ENCODE data around the gene HOXD11.

The HOXD11 gene

GRCh38 chr2:176106581-176107539 is at the start of gene HOXD11:
Gene HOXD11 (plus strand): TSS chr2:176107280. CDS start chr2:176107356, 76 bp downstream.
- DNase-seq (ENCODE audit: low read depth in 3 of 3, low spot score in 1 of 3): no peak

DNA sequence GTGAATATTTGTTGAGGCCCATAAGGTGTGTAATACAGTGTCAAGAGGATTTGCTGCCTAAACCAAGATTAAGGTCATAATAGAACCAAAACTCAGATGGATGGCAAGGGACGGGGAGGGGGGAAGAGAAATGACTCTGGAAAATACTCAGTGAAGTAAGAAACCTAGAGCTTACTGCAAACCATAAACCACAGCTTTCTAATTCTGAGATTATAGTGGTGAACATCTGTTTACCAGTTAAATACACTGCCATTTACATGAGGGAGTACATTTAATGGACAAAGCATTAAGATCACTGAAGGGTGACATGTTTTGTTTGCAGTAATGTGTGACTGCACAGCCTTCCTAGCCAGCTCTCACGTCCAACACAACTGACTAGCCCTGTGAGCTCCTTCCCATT is 43.1 kb upstream of the HOXD11 start:
- DNase-seq (ENCODE audit: low read depth in 3 of 3, low spot score in 1 of 3): no peak

GRCh38 chr2:176066645-176067588 is 40.2 kb upstream of the HOXD11 start:
- no peak for DNase-seq (ENCODE audit: low read depth in 3 of 3, low spot score in 1 of 3)

GRCh38 chr2:176067589-176068418 is 39.3 kb upstream of the HOXD11 start:
- no peak for DNase-seq (ENCODE audit: low read depth in 3 of 3, low spot score in 1 of 3)

DNA sequence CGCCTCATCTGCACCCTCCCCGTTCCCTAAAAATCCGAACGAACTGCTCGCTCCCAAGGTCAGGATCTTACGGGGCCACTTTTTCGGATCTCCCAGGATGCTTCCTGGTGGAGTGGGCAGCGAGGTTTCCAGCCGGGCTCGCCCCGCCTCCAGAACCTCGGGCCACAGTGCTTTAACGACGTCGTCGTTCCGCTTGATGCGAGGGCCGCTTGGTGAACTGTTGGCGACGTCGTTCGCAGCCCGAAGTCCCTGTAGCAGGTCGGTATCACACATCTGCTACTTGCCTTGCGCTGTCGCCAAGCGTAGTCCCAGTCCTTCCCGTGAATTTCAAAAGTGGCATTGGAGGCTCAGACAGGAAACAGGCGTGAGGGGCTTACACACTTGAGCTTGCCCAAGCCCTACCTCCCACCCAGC is 38.7 kb upstream of the HOXD11 start:
- no peak for DNase-seq (ENCODE audit: low read depth in 3 of 3, low spot score in 1 of 3)

- DNase-seq (ENCODE audit: low read depth in 3 of 3, low spot score in 1 of 3): no peak
These were observed 35.5 kb upstream of the HOXD11 start for GRCh38 chr2:176071330-176072291.

GRCh38 chr2:176072292-176072669 is 34.8 kb upstream of the HOXD11 start:
- no peak for DNase-seq (ENCODE audit: low read depth in 3 of 3, low spot score in 1 of 3)

DNA sequence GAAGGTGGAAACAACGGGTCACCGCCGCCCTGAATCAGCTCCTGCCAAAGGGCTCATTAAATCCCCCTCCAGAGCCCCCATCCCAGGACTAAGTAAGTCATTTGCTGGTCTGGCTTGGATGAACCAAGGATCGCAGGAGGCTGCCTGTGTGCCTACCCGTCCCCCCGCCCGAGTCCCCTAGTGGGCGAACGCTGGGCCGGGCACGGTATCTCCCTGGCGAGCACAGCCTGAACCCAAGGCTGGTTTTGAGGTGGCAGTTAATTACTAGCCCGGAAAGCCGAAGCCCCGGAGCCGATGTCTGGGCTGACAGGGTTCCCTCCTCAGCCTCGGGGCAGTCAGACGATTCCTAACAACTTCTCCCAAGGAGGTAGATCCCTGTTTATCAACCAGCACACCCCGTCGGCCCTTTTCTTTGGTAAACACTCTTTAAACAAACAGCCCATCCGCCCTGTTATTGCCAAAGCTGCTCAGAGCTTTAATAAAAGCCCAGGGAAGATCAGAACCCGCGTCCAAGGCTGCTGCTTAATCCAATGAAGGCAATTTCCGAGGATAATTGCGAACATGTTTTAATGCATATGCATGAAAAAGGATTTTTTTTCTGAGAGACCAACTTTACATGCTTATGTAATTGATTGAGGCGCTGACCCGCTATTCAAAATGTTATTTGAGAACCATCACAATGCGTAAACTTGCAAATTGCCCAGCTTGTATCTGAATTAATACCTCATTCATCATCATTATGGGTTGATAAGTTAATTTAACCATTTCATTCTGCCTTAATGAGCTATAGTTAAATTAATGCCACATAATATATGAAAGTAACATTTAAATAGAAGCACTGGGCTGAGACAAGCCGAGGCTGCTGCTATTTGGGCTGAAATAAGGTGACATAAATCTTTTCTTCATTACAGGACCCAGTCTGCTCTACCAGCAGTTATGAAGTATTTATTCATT is 33.9 kb upstream of the HOXD11 start:
- DNase-seq (ENCODE audit: low read depth in 3 of 3, low spot score in 1 of 3): no peak

- no peak for DNase-seq (ENCODE audit: low read depth in 3 of 3, low spot score in 1 of 3)
These were observed 32.1 kb upstream of the HOXD11 start for GRCh38 chr2:176074919-176075425.

- no peak for DNase-seq (ENCODE audit: low read depth in 3 of 3, low spot score in 1 of 3)
These were observed 31.6 kb upstream of the HOXD11 start for GRCh38 chr2:176075481-176075880.

DNA sequence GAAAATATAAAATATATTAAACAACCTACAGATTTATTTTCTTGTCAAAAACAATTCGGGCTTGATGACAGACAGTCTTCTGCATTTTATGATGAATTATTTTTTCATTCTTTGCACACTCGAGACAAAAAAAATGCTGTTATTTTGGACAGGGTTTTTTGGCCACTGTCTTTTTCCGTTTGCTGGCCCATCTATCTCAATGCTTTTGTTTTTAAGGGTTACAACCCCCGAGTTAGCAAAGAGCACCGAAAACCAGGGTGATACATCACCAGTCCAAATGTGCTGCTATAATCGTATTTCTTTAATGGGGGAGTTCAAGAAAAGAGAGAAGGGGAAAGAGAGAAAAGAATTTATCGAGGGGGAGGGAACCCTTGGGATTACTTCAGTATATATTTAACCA is 31.0 kb upstream of the HOXD11 start:
- DNase-seq (ENCODE audit: low read depth in 3 of 3, low spot score in 1 of 3): no peak

- DNase-seq (ENCODE audit: low read depth in 3 of 3, low spot score in 1 of 3): no peak
These were observed 30.3 kb upstream of the HOXD11 start for GRCh38 chr2:176076796-176077195.

DNA sequence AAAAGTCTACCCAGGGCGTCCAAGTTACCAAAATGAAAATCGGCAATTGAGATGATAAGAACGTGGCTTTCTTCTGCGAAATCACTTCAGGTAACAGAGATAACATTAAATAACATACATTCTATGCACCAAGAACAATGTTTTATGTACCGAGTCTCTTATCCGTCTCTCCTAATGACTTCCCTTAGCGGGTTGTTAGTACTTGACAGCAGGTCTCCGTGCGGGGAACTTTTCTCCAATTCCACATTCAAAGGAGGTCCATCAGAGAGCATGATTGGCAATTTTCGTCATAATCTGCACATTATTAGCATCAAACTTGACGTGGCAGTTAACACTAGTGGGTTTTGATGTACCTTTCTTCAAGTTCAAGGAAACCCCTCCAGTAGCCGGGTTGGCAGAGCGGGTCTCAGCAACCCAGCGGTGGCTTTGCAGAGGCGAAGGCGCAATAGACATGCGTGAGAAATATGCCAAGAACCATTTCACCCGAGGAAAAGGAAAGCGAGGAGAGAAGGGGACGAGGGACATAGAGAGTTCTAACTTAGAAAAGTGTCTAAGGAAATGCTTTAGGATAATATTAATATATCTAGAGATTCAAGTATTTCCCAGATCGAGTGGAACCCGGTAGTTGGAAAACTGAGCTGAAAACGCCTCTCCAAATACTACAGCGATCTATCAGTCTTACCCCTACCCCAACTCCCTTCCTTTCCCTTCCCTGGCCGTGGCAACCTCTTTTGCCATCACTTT is 28.4 kb upstream of the HOXD11 start:
- no peak for DNase-seq (ENCODE audit: low read depth in 3 of 3, low spot score in 1 of 3)

GRCh38 chr2:176079285-176079830 is 27.7 kb upstream of the HOXD11 start:
- DNase-seq (ENCODE audit: low read depth in 3 of 3, low spot score in 1 of 3): no peak

DNA sequence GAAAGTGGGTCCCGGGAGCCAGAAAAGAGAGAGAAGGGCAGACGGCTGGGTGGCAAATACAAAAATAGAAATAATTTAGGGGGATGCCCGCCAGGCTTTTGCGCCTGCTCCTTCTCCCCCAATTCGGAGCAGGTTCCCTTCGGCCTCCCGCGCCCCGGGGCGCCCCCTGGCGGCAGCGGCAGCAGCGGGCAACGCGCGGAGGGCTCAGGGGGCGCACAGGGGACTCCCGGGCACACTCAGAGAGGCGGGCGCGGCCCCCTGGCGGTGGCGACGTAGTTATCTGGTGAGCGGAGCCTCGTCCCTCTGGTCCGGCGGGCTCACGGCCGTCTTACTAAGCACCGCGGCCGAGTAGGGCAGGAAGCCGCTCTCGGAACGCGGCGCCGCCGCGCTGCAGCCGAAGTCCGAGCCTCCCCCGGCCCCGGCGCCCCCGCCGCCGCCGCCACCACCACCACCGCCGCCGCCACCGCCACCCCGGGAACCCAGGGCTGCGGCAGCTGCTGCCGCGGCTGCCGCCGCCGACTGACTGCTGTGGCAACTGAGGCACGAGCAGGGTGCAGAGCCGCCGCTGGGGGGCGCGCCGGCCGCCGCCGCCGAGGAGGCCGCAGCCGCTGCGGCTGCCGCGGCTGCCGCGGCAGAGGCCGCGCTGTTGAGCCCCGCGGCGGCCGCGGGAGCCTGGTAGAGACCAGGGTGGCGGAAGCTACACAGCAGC is 27.1 kb upstream of the HOXD11 start:
- DNase-seq (ENCODE audit: low read depth in 3 of 3, low spot score in 1 of 3): no peak

DNA sequence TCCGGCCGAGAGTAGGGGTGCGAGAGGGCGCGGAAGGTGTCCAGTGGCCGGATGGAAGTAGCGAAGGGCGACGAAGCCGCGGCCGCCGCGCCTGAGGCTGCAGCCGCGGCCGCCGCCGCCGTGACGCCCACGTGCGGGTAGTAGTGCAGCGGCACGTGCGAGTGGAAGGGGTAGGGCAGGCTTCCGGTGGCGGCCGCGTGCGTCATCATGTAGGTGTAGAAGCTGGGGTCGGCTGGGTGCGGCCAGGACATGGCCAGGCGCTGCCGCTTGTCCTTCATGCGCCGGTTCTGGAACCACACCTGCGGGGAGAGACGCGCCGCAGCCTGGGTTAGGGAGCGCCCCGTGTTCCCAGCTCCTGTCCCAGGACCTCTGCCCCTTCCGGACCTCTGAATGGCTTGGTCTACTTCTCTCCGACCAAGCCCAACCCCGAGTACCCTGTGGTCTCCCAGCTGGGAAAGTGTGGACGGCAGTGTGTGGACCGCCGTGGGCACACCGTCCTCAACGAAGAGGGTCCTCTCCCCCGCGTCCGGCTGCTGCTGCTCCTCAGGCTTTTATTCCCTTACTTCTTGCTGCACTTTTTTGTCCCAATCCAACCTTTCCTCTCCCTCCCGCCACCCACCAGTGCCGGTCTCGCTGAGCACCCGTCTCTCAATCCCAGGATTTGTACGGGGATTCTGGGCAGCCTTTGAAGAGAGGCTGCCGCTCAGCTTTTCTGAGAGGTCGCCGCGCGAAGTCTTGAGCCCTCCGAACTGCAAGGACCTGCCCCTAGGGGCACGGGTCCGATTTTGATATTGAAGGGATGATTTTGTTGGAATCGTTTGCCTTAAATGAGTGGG is 26.3 kb upstream of the HOXD11 start:
- no peak for DNase-seq (ENCODE audit: low read depth in 3 of 3, low spot score in 1 of 3)
